ENCODE data around the gene ACAA2. TPM values are rescaled to one million over a fixed set of nuclear protein-coding genes. Genes with fewer than 3 reads are reported as not detected.

ACAA2 gene
- total and polyA plus RNA-seq, 5 experiments from 2014 or later, result 27.2 to 106 (median 59.7) TPM

- Mint-ChIP-seq H3K27ac (no peak overlapping the region), H3K27me3 (peaks cover 0 to 17% (median 4%) of the 10 kb centered on the region in 5 donors), H3K4me3 (no peak overlapping the region), H3K36me3 (no peaks in the 10 kb centered on the region), H3K4me1 (peaks cover 0 to 2% (median 0%) of the 10 kb centered on the region in 4 donors), H3K9me3 (peaks cover 0 to 2% (median 0%) of the 10 kb centered on the region in 9 donors)
- POLR2A ChIA-PET, result no interaction called here
- DNase-seq (no peak), ATAC-seq (no peak)
These were observed 70.8 kb downstream of the ACAA2 start for GRCh38 chr18:49742316-49743116.

GRCh38 chr18:49739275-49739674 is 74.1 kb downstream of the ACAA2 start:
- Mint-ChIP-seq H3K27ac (peak overlapping the region in 1 of 10 donors; percentile 69), H3K9me3 (no peaks in the 10 kb centered on the region), H3K36me3 (no peaks in the 10 kb centered on the region), H3K27me3 (peaks cover 4 to 16% (median 12%) of the 10 kb centered on the region in 5 donors), H3K4me3 (no peak overlapping the region), H3K4me1 (no peaks in the 10 kb centered on the region)
- POLR2A ChIA-PET, result no interaction called here
- DNase-seq (no peak), ATAC-seq (no peak)

GRCh38 chr18:49738721-49739120 is 74.6 kb downstream of the ACAA2 start:
- no peak for ATAC-seq

GRCh38 chr18:49734836-49735235 is 78.5 kb downstream of the ACAA2 start:
- ATAC-seq, result no peak
- H3K4me3 Mint-ChIP-seq, result no peak overlapping the region
- no peak overlapping the region for H3K27ac Mint-ChIP-seq
- H3K4me1 Mint-ChIP-seq, result no peaks in the 10 kb centered on the region
- H3K27me3 Mint-ChIP-seq, result peaks cover 0 to 12% (median 5%) of the 10 kb centered on the region in 5 donors
- DNase-seq, result no peak
- no peaks in the 10 kb centered on the region for H3K36me3 Mint-ChIP-seq
- POLR2A ChIA-PET, result interaction anchor here (0.6 kb wide), 1 partner anchor 64 kb away, joined by 3 read pairs; no protein-coding TSS in a partner anchor
- no peaks in the 10 kb centered on the region for H3K9me3 Mint-ChIP-seq

More at GRCh38 chr18:49738721-49739120, 74.6 kb downstream of the ACAA2 start:
- Mint-ChIP-seq H3K36me3 (no peaks in the 10 kb centered on the region), H3K4me3 (no peak overlapping the region), H3K27me3 (peaks cover 4 to 18% (median 12%) of the 10 kb centered on the region in 5 donors), H3K9me3 (no peaks in the 10 kb centered on the region), H3K4me1 (no peaks in the 10 kb centered on the region), H3K27ac (no peak overlapping the region)
- POLR2A ChIA-PET, result no interaction called here
- no peak for DNase-seq

GRCh38 chr18:49733896-49734585 is 79.3 kb downstream of the ACAA2 start:
- Mint-ChIP-seq H3K9me3 (no peaks in the 10 kb centered on the region), H3K4me1 (no peaks in the 10 kb centered on the region), H3K36me3 (no peaks in the 10 kb centered on the region), H3K27me3 (peaks cover 0 to 12% (median 5%) of the 10 kb centered on the region in 5 donors), H3K27ac (no peak overlapping the region), H3K4me3 (no peak overlapping the region)
- DNase-seq (no peak), ATAC-seq (no peak)
- POLR2A ChIA-PET, result no interaction called here

- Mint-ChIP-seq H3K27me3 (peaks cover 0 to 12% (median 5%) of the 10 kb centered on the region in 5 donors), H3K9me3 (no peaks in the 10 kb centered on the region), H3K27ac (no peak overlapping the region), H3K4me1 (no peaks in the 10 kb centered on the region), H3K4me3 (no peak overlapping the region), H3K36me3 (no peaks in the 10 kb centered on the region)
- no peak for DNase-seq
- no peak for ATAC-seq
- POLR2A ChIA-PET, result no interaction called here
These were observed 80.0 kb downstream of the ACAA2 start for GRCh38 chr18:49733321-49733720.
